Stomach (tissue), 4 donors: Measurements from ENCODE around the gene RPS3.

ENCODE experiments used
- EP300 ChIP-seq: sonication (generic); formaldehyde crosslinking; IDR thresholded peaks from one replicate; pipeline ENCODE4 v1.6.1; 2017; ENCODE audit warnings: antibody characterized with exemption
- POLR2A ChIP-seq, 4 donors: fragments of 450-650 bp; IDR thresholded peaks; one replicate each; pipeline ENCODE4 v1.6.1; 2016; ENCODE audit warnings: antibody characterized with exemption in 4 of 4, control low read depth in 2 of 4, mild to moderate bottlenecking in 1 of 4, moderate library complexity in 1 of 4
- TF ChIP-seq, protein P1 (sequence below), 7 experiments: fragments of 450-650 bp in 4 of 7; fragments of 200-600 bp in 3 of 7; sonication (generic) in 3 of 7; IDR thresholded peaks; one replicate each; pipeline ENCODE4 v1.5.1; 2016 to 2019; ENCODE audit warnings: antibody characterized with exemption in 7 of 7, control low read depth in 2 of 7, mild to moderate bottlenecking in 1 of 7

DNA sequence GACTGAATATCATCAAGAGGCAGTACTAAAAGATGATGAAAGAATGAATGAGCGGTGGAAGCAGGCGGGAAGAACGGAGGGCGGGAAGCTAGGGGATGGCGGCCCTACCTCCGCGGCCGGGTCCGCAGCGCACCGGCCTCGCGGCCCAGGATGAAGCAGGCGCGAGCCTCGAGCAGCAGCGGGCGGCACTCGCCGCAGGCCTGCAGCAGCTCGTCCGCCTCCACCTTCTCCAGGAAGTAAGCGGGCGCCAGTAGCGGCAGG is 30.3 kb downstream of the RPS3 start:
- TF ChIP-seq EP300 (no peak), POLR2A (IDR thresholded peaks at IDR 0.05) (no peak)
- TF ChIP-seq, protein P1, sequence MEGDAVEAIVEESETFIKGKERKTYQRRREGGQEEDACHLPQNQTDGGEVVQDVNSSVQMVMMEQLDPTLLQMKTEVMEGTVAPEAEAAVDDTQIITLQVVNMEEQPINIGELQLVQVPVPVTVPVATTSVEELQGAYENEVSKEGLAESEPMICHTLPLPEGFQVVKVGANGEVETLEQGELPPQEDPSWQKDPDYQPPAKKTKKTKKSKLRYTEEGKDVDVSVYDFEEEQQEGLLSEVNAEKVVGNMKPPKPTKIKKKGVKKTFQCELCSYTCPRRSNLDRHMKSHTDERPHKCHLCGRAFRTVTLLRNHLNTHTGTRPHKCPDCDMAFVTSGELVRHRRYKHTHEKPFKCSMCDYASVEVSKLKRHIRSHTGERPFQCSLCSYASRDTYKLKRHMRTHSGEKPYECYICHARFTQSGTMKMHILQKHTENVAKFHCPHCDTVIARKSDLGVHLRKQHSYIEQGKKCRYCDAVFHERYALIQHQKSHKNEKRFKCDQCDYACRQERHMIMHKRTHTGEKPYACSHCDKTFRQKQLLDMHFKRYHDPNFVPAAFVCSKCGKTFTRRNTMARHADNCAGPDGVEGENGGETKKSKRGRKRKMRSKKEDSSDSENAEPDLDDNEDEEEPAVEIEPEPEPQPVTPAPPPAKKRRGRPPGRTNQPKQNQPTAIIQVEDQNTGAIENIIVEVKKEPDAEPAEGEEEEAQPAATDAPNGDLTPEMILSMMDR (IDR thresholded peaks at IDR 0.05) = no peak
